RWPE1 (cell line): ENCODE data around the gene RBMS3.

Source experiments
- CTCF ChIA-PET: fragments of 350-600 bp; sonication (Branson Sonifier 250); formaldehyde crosslinking; extraction: SDS; loops from one replicate; lab custom pipeline; 2021; lab: Yijun Ruan, JAX
- POLR2A ChIA-PET: fragments of 400-600 bp; formaldehyde crosslinking; extraction: SDS; loops from one replicate; lab custom pipeline; 2020; ENCODE audit warnings: antibody characterized with exemption; ENCODE audit not compliant: low non-redundant PET; lab: Yijun Ruan, JAX
- DNase-seq: peaks from one replicate; pipeline ENCODE4 v3.0.0; 2012; ENCODE audit warnings: low spot score
- H3K27ac ChIP-seq: fragments of 450-650 bp; 2 replicates; pipeline ENCODE4 v1.5.1; 2017
- TF ChIP-seq, protein P1 (sequence below): fragments of 450-650 bp; conservative IDR thresholded peaks from 2 replicates; pipeline ENCODE4 v1.5.1; 2017; ENCODE audit warnings: low read depth, mild to moderate bottlenecking

RBMS3 gene

DNA sequence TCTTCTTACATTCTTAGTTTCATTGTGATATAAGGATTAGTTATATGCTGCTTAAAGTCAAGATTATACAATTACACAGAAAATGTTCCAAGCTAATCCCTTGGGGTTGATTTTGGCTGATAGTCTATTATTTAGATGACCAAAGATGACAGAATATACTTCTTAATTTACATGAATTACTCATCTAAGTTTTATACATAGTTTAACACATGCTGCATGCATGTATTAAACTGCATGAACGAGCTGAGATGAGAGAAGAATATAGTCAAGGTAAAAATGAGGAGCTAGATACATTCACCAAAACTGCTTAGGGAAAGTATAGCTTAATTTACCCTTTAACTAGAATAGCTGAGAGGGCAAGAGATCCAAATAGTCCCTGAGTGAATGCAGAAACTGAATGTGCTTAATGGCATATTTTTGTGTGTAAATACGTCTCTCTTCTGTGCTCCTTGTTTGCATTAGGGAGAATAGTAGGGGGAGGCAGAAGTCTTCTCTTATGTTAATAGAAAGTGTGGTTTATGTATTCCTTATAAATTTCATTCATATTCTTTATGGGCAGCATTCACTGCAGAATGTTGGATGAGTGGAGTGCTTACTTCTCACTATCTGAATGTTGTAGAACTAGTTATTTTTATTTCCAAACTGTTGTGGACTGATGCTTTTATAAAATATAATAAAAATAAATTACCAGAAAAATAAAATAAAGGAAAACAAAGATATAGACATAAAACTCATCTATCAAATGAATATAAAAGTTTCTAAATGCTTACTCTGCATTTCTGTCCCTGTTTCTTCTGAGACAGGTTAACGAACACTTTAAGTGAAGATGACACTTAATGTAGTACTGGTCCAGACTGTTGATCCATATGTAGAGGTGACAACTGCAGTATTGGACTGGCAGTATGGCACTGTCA lies 327.8 kb downstream of the RBMS3 start:
- ChIA-PET POLR2A (no interaction called here), CTCF (no interaction called here)
- H3K27ac ChIP-seq: no peak overlapping the region
- DNase-seq: no peak
- TF ChIP-seq, protein P1, sequence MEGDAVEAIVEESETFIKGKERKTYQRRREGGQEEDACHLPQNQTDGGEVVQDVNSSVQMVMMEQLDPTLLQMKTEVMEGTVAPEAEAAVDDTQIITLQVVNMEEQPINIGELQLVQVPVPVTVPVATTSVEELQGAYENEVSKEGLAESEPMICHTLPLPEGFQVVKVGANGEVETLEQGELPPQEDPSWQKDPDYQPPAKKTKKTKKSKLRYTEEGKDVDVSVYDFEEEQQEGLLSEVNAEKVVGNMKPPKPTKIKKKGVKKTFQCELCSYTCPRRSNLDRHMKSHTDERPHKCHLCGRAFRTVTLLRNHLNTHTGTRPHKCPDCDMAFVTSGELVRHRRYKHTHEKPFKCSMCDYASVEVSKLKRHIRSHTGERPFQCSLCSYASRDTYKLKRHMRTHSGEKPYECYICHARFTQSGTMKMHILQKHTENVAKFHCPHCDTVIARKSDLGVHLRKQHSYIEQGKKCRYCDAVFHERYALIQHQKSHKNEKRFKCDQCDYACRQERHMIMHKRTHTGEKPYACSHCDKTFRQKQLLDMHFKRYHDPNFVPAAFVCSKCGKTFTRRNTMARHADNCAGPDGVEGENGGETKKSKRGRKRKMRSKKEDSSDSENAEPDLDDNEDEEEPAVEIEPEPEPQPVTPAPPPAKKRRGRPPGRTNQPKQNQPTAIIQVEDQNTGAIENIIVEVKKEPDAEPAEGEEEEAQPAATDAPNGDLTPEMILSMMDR: no peak

DNA sequence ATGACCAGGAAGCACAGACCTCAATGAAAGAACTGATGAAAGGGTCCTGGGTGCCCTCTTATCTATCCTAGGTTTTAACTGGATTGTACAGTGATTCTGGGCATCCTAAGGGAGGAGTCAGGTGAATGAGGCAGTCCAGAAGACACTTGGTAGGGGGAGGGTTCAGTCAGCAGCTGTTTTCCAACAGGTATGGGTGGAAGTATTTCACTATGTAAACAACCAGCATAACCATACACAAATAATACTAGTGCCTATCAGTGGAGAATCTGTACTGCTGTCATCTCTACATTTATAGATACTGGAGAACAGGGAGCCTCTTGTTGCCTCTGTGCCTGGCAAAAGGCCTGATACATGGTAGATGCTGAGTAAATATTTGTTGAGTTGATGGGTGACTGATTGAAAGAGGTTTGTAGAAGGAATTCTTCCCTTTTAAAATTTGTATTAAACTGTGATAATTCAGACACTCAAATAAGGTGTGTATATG lies 328.5 kb downstream of the RBMS3 start:
- CTCF ChIA-PET: no interaction called here
- POLR2A ChIA-PET: no interaction called here
- no peak overlapping the region for H3K27ac ChIP-seq
- TF ChIP-seq, protein P1: no peak
- no peak for DNase-seq

DNA sequence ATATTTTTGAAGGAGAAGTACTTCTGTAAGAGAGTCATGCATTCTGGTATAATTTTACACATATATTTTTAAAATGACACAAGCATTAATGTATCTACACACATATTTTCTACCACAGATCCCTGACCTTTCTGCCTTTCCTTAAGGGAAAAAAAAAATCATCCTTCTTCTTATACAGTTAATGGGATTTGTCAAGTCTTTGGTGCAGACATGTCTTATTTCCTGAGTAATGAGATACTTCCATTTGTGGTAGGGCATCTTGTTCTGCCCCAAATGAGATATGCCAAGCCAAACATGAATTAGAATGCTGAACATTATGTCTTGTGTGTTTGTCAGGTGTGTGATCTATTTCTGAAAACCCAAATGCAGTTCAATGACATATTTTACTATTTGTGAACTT lies 329.9 kb downstream of the RBMS3 start:
- ChIA-PET POLR2A (no interaction called here), CTCF (no interaction called here)
- no peak overlapping the region for H3K27ac ChIP-seq
- TF ChIP-seq, protein P1: no peak
- DNase-seq: no peak

DNA sequence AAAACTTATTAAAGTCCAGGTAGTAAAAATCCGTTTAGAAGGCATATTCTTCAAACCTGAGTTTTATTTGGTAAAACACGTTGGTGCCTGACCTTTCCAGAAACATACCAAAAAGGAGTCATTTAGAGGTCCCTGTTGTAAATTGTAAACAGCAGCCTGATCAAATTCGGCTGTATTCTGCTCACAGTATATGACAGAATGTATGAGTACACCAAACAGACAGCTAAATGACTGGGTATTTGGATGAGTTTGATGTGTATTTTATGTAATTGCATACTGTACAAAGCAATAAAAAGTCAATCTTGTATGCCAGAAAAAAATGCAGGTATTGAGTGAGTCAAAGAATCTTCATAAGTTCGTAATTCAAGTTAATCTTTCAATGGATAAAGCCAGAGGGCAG lies 330.4 kb downstream of the RBMS3 start:
- DNase-seq: no peak
- TF ChIP-seq, protein P1: no peak
- ChIA-PET CTCF (no interaction called here), POLR2A (no interaction called here)
- H3K27ac ChIP-seq: no peak overlapping the region

DNA sequence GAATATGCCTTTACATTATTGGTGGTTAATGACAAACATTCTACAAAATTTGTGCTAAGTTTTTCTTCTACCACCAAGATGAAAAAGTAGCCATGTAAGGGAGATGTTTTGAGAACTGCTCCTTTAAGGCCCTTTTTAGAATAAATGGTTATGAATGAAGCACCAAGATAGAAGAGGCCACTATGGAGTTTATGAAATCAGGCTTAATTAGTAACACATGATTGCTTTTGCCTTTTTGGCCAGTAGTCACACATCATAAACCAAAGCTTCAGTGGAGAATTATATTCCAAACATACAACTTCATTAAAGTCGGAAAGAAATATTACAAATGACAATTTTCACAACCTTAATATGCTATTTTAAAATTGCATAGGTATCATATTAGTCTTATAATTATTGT lies 331.7 kb downstream of the RBMS3 start:
- POLR2A ChIA-PET: no interaction called here
- TF ChIP-seq, protein P1: no peak
- CTCF ChIA-PET: no interaction called here
- DNase-seq: no peak
- H3K27ac ChIP-seq: no peak overlapping the region

DNA sequence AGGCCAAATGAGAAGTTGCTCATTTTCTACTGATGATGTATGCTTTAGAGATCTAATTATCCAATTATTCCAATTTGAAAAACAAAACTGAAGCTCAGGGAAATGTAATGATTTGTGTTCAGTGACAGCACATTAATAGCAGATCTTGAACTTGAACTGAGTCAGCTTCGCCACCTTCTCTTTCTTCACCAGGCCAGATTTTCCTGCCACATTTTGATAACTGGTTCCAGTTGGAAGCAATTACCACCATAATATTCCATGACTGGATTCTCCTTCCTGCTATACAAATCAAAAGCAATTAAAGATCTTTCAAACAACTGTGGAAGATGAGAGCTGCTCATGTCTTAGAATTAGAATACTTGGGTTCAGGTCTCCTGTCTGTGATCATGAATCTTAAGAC lies 334.1 kb downstream of the RBMS3 start:
- H3K27ac ChIP-seq: no peak overlapping the region
- DNase-seq: no peak
- POLR2A ChIA-PET: no interaction called here
- CTCF ChIA-PET: no interaction called here
- TF ChIP-seq, protein P1: no peak
